Fibroblast of mammary gland (primary cell): ENCODE measurements around the gene SERPINA12.

Experiments
- DNase-seq: peaks from one replicate; pipeline ENCODE4 v3.0.0-alpha.2; 2010; ENCODE audit warnings: low read depth
- H3K4me3 ChIP-seq: 2 replicates; pipeline ENCODE4 v1.5.1; 2011; ENCODE audit warnings: low read depth, mild to moderate bottlenecking, low read length, moderate library complexity; ENCODE audit not compliant: control insufficient read depth
- TF ChIP-seq, protein P1 (sequence below): conservative IDR thresholded peaks from 2 replicates; pipeline ENCODE4 v1.5.1; 2011; ENCODE audit warnings: low read depth, low read length, inconsistent platforms; ENCODE audit not compliant: control insufficient read depth, insufficient read depth

SERPINA12 gene

DNA sequence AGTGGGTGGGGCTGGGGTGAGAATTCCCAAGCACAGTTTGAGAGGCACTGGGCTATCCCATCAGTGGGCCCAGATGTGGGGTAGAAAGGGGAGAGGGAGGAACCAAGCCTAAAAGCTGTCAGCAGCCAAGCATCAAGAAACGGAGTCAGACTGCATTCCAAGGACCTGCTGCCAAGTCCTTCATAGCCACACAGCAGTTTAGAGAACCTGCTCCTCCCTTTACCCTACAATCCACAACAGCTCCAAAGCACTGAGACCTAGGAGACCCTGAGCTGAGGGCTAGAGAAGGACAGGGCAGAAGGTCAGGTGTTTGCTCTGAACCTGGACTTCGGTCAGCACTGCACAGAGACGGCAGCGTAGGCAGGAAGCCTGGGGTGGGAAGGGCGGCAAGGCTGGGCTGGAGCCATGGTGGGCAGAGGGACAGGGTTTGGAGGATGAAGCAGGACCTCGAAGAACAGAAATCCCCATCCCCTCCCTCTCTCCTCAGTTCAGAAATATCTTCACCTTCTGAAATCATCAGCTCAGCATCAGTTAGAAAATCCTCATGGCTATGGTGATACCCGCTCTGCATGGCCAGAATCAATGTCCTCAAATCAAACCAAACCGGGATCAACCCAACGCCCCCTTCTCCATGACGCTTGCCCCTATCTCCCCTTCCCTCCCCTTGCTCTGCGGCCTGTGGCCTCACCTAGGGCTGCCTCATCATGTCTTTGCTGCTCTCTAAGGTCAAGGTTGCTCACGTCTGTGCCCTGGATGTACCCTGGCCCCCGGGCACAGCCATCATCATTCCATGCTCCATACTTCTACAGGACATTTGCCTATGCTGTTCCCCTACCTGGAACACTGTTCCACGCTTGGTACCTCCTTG, 39.1 kb upstream of the SERPINA12 start:
- no peak for DNase-seq
- no peak overlapping the region for H3K4me3 ChIP-seq
- TF ChIP-seq, protein P1, sequence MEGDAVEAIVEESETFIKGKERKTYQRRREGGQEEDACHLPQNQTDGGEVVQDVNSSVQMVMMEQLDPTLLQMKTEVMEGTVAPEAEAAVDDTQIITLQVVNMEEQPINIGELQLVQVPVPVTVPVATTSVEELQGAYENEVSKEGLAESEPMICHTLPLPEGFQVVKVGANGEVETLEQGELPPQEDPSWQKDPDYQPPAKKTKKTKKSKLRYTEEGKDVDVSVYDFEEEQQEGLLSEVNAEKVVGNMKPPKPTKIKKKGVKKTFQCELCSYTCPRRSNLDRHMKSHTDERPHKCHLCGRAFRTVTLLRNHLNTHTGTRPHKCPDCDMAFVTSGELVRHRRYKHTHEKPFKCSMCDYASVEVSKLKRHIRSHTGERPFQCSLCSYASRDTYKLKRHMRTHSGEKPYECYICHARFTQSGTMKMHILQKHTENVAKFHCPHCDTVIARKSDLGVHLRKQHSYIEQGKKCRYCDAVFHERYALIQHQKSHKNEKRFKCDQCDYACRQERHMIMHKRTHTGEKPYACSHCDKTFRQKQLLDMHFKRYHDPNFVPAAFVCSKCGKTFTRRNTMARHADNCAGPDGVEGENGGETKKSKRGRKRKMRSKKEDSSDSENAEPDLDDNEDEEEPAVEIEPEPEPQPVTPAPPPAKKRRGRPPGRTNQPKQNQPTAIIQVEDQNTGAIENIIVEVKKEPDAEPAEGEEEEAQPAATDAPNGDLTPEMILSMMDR = no peak

- TF ChIP-seq, protein P1 = no peak
- DNase-seq = no peak
- H3K4me3 ChIP-seq = no peak overlapping the region
Measured at GRCh38 chr14:94547726-94548125, 38.5 kb upstream of the SERPINA12 start.

DNA sequence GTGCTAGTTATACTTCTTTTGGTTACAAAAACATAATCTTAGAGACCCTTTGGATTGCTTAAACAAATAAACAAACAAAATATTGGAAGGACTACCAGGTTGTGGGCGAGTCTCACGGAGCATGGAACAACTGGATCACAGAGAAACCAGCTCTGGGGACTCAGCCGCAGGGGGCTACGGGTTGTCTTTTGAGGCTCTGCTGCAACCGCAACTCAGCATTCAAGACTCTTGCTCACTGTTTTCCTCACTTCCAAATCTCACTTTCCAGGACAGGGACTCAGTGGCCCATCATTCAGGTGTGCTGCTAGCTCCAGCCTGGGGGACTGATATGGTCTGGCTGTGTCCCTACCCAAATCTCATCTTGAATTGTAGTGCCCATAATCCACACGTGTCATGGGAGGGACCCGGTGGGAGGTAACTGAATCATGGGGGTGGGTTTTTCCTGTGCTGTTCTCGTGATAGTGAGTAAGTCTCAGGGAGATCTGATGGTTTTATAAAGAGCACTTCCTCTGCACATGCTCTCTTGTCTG, 37.9 kb upstream of the SERPINA12 start:
- DNase-seq = no peak
- no peak overlapping the region for H3K4me3 ChIP-seq
- TF ChIP-seq, protein P1 = no peak

- peak; percentile 51 for DNase-seq
Measured at GRCh38 chr14:94545131-94545841, 36.0 kb upstream of the SERPINA12 start.

GRCh38 chr14:94544726-94545125, 35.5 kb upstream of the SERPINA12 start:
- DNase-seq = no peak
- H3K4me3 ChIP-seq = no peak overlapping the region
- TF ChIP-seq, protein P1 = no peak

More at GRCh38 chr14:94545131-94545841, 36.0 kb upstream of the SERPINA12 start:
- no peak overlapping the region for H3K4me3 ChIP-seq
- TF ChIP-seq, protein P1 = no peak

DNA sequence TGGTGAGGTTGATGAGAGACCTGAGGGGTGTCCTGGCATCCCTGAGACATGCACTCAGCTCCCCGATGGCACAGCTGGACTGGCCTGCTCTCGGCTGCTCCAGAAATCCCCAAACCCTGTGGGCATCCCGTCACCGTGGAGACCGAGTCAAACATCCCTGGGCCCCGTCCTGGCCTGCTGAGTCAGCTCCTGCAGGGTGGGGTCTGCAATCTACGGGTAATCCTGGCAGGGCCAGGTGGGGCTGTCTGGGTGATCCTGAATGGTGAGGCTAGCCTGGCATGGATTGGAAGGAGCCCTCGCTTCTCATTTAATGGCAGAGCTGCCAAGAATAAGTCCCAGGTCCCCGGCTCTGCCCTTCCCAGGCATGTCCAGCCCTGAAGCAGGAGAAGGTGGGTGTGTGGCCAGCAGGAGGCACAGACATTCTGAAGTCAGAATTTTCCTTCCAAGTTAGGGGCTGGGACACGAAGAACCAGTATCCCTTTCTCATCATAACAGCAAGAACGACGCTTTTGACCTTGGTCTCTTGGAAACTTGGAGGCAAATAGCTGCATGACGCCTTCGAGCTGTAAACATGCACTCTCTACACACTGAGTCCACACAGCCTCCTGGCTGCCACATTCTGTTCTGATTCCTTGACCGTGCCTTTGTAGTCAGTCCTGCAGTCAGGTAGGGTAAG, 34.3 kb upstream of the SERPINA12 start:
- no peak for DNase-seq
- TF ChIP-seq, protein P1 = no peak
- no peak overlapping the region for H3K4me3 ChIP-seq
